PC-3 (cell line): ENCODE measurements around the gene GRK1. TPM values are rescaled to one million over a fixed set of nuclear protein-coding genes. Genes with fewer than 3 reads are reported as not detected.

Source experiments
- ATAC-seq: fragments of 200-7000 bp; cut with Tn5 transposase; 2 replicates; pipeline ENCODE4 v1.9.1; 2020; ENCODE audit warnings: mild to moderate bottlenecking, moderate library complexity
- BruUV-seq: library from RNA; stranded (reverse); fragments of 400-500 nt; replicated peaks from 2 replicates; lab custom pipeline; 2021; lab: Mats Ljungman, UMichigan
- CTCF ChIA-PET: fragments of 300-600 bp; sonication (Branson Sonifier 250); formaldehyde crosslinking; loops from one replicate; lab custom pipeline; 2022; ENCODE audit warnings: antibody characterized with exemption; lab: Charles Lee
- POLR2A ChIA-PET: fragments of 300-600 bp; sonication (Branson Sonifier 250); formaldehyde crosslinking; loops from one replicate; lab custom pipeline; 2022; ENCODE audit warnings: antibody characterized with exemption; ENCODE audit not compliant: unreplicated experiment; lab: Charles Lee
- DNase-seq: peaks from one replicate; pipeline ENCODE4 v3.0.0-alpha.2; 2015
- H2AFZ ChIP-seq: fragments of 300-600 bp; sonication (generic); 2 replicates; pipeline ENCODE4 v1.6.0; 2016; ENCODE audit warnings: antibody characterized with exemption, low read length
- H3F3A ChIP-seq: fragments of 300-600 bp; sonication (generic); one replicate; pipeline ENCODE4 v1.6.0; 2017; ENCODE audit warnings: antibody characterized with exemption, low read length, control low read depth, mild to moderate bottlenecking; ENCODE audit not compliant: unreplicated experiment
- H3K27ac ChIP-seq: fragments of 300-600 bp; sonication (generic); 2 replicates; pipeline ENCODE4 v1.5.1; 2016; ENCODE audit warnings: mild to moderate bottlenecking, low read length
- H3K27me3 ChIP-seq: fragments of 300-600 bp; sonication (generic); 2 replicates; pipeline ENCODE4 v1.6.1; 2016; ENCODE audit warnings: low read length, mixed read lengths
- H3K36me3 ChIP-seq: fragments of 300-600 bp; sonication (generic); 2 replicates; pipeline ENCODE4 v1.6.1; 2016; ENCODE audit warnings: low read depth, mixed run types, low read length, mixed read lengths
- H3K4me1 ChIP-seq: fragments of 300-600 bp; sonication (generic); 2 replicates; pipeline ENCODE4 v1.5.1; 2016; ENCODE audit warnings: low read length; ENCODE audit not compliant: insufficient read depth
- H3K4me2 ChIP-seq: fragments of 300-600 bp; sonication (generic); 2 replicates; pipeline ENCODE4 v1.6.0; 2016; ENCODE audit warnings: low read length
- H3K4me3 ChIP-seq: fragments of 300-600 bp; sonication (generic); 2 replicates; pipeline ENCODE4 v1.5.1; 2016; ENCODE audit warnings: mild to moderate bottlenecking, low read length, mixed read lengths
- H3K79me2 ChIP-seq: fragments of 300-600 bp; sonication (generic); 2 replicates; pipeline ENCODE4 v1.6.1; 2017; ENCODE audit warnings: low read length, mixed read lengths
- H3K9ac ChIP-seq: fragments of 300-600 bp; sonication (generic); 2 replicates; pipeline ENCODE4 v1.6.0; 2016; ENCODE audit warnings: mild to moderate bottlenecking, low read length
- H3K9me2 ChIP-seq: fragments of 300-600 bp; sonication (generic); replicated peaks from 2 replicates; pipeline ENCODE4 v1.6.1; 2016; ENCODE audit warnings: mixed run types, low read length, mixed read lengths
- H3K9me3 ChIP-seq: fragments of 300-600 bp; sonication (generic); 2 replicates; pipeline ENCODE4 v1.6.1; 2016; ENCODE audit warnings: low read length, mixed read lengths
- H4K20me1 ChIP-seq: fragments of 300-600 bp; sonication (generic); 2 replicates; pipeline ENCODE4 v1.6.1; 2016; ENCODE audit warnings: low read length, mixed read lengths
- EZH2 ChIP-seq: fragments of 300-600 bp; sonication (generic); IDR thresholded peaks from one replicate; pipeline ENCODE4 v1.6.1; 2017; ENCODE audit warnings: antibody characterized with exemption, mild to moderate bottlenecking, low read length; ENCODE audit not compliant: unreplicated experiment
- EZH2phosphoT487 ChIP-seq: fragments of 300-600 bp; sonication (generic); IDR thresholded peaks from 2 replicates; pipeline ENCODE4 v1.6.1; 2018; ENCODE audit warnings: mild to moderate bottlenecking, antibody characterized with exemption, low read length, borderline replicate concordance
- intact Hi-C: fragments of 100-400 bp; cut with micrococcal nuclease; formaldehyde crosslinking; loops from 2 replicates; pipeline ENCODE4 v1.9.0; 2023
- total RNA-seq: library from RNA; depleted of rRNA; stranded (reverse); fragments of >200 nt; gene quantifications from 2 replicates; pipeline ENCODE4 v1.2.3, GENCODE V29; 2014
- TF ChIP-seq, protein P1 (sequence below): fragments of 300-600 bp; sonication (generic); conservative IDR thresholded peaks from 2 replicates; pipeline ENCODE4 v1.5.1; 2017; ENCODE audit warnings: antibody characterized with exemption, low read depth, mild to moderate bottlenecking, low read length

Gene GRK1
- total RNA-seq, 1 experiment from 2014 or later, result not detected

DNA sequence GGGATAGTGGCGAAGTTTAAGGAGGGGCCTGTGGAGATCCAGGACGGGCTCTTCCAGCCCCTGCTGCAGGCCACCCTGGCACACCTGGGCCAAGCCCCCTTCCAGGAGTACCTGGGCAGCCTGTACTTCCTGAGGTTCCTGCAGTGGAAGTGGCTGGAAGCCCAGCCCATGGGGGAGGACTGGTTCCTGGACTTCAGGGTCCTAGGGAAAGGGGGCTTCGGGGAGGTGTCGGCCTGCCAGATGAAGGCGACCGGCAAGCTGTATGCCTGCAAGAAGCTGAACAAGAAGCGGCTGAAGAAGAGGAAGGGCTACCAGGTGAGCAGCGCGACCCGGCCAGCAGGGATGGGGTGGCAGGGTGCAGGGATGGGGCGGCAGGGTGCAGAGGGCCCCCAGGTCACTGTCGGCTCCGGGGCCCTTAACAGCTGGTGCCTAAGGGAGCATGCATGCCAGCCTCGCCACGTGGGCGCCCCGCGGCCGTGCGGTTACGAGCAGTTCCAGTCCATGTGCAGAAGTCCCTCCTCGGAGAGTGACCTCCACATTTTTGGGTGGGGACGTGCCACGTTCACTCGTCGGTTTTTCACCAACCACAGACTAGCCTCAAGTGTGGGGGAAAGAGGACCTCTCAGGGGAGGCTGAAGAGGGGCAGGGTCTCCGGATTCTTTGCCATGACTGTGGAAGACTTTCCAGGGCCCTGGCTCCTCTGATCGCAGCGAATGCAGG is 912 bp downstream of the GRK1 start:
- intact Hi-C loops, result no loop called here
- ChIA-PET CTCF (no interaction called here), POLR2A (no interaction called here)
- no peak overlapping the region for H3K4me2 ChIP-seq
- no peaks in the 10 kb centered on the region for H3K79me2 ChIP-seq
- H3K9me2 ChIP-seq, result no peaks in the 10 kb centered on the region
- no peaks in the 10 kb centered on the region for H3K9me3 ChIP-seq
- no peak overlapping the region for H3K27ac ChIP-seq
- ATAC-seq (no peak), DNase-seq (no peak)
- no peak overlapping the region for H3K4me3 ChIP-seq
- H3F3A ChIP-seq, result no peaks in the 10 kb centered on the region
- no peaks in the 10 kb centered on the region for H4K20me1 ChIP-seq
- BruUV-seq, result no TSS peak
- no peaks in the 10 kb centered on the region for H3K27me3 ChIP-seq
- no peak overlapping the region for H3K9ac ChIP-seq
- no peak overlapping the region for H2AFZ ChIP-seq
- H3K4me1 ChIP-seq, result no peaks in the 10 kb centered on the region
- no peaks in the 10 kb centered on the region for H3K36me3 ChIP-seq
- TF ChIP-seq EZH2phosphoT487, result no peak
- TF ChIP-seq, protein P1, sequence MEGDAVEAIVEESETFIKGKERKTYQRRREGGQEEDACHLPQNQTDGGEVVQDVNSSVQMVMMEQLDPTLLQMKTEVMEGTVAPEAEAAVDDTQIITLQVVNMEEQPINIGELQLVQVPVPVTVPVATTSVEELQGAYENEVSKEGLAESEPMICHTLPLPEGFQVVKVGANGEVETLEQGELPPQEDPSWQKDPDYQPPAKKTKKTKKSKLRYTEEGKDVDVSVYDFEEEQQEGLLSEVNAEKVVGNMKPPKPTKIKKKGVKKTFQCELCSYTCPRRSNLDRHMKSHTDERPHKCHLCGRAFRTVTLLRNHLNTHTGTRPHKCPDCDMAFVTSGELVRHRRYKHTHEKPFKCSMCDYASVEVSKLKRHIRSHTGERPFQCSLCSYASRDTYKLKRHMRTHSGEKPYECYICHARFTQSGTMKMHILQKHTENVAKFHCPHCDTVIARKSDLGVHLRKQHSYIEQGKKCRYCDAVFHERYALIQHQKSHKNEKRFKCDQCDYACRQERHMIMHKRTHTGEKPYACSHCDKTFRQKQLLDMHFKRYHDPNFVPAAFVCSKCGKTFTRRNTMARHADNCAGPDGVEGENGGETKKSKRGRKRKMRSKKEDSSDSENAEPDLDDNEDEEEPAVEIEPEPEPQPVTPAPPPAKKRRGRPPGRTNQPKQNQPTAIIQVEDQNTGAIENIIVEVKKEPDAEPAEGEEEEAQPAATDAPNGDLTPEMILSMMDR, result no peak
- no peak for TF ChIP-seq EZH2

DNA sequence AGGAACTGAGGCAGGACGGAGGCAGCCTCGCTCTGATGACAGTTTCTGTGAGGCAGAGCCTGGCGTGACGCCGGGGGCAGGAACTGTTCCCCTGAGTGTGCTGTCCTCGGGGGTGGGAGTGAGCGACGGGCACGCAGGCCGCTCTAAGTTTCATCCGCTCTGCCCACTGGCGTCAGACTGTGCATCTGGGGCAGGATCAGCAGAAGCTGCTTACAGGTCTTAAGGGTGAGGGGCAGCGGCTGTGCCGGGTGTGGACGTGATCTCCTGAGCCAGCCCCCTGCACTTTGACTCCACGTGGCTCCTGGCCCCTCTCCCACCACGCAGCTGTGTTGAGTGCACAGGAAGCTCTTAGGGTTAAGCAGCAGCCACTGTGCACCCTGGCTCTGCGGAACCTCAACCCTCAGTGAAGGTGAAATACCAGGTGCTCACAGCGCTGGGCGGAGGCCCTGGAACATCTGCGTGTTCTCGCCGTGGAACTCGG is 1.5 kb downstream of the GRK1 start:
- intact Hi-C loops, result no loop called here
- H3K9me2 ChIP-seq, result no peaks in the 10 kb centered on the region
- POLR2A ChIA-PET, result no interaction called here
- no peaks in the 10 kb centered on the region for H4K20me1 ChIP-seq
- CTCF ChIA-PET, result no interaction called here
- DNase-seq (no peak), ATAC-seq (no peak)
- BruUV-seq, result no TSS peak
- H3K4me3 ChIP-seq, result no peak overlapping the region
- no peaks in the 10 kb centered on the region for H3K27me3 ChIP-seq
- no peak overlapping the region for H3K4me2 ChIP-seq
- no peaks in the 10 kb centered on the region for H3K9me3 ChIP-seq
- no peaks in the 10 kb centered on the region for H3K4me1 ChIP-seq
- H2AFZ ChIP-seq, result no peak overlapping the region
- no peaks in the 10 kb centered on the region for H3K36me3 ChIP-seq
- TF ChIP-seq, protein P1, result no peak
- TF ChIP-seq EZH2phosphoT487 (no peak), EZH2 (no peak)
- H3K9ac ChIP-seq, result no peak overlapping the region
- no peaks in the 10 kb centered on the region for H3F3A ChIP-seq
- no peaks in the 10 kb centered on the region for H3K79me2 ChIP-seq
- H3K27ac ChIP-seq, result no peak overlapping the region

DNA sequence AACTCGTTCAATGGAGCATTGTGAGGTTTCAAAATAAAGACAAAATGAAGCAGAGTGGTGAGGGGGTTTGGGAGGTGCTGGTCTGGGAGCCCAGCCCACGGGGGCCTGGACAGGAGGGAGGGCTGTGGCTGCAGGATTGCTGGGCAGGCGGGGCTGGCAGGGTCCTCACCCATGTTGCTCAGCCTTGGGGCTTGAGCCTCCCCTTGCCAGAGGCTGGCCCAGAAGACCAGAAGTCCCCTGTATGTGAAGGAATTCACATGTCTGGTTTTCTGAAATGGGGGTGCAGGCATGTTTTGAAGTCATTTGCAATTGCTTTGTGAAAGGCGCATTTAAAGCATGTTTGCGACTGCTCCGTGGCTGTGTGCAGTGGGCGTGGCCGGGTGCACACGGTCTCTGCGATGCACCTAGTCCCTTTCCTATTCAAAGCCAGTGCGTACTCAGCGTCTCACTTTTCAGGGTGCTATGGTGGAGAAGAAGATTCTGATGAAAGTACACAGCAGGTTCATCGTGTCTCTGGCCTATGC is 2.3 kb downstream of the GRK1 start:
- Histone ChIP-seq H3K27me3 (no peaks in the 10 kb centered on the region), H3K4me1 (no peaks in the 10 kb centered on the region), H2AFZ (no peak overlapping the region), H3K9ac (no peak overlapping the region), H3K27ac (no peak overlapping the region), H4K20me1 (no peaks in the 10 kb centered on the region), H3K9me3 (no peaks in the 10 kb centered on the region), H3F3A (no peaks in the 10 kb centered on the region), H3K36me3 (no peaks in the 10 kb centered on the region), H3K79me2 (no peaks in the 10 kb centered on the region), H3K4me3 (no peak overlapping the region), H3K9me2 (no peaks in the 10 kb centered on the region), H3K4me2 (no peak overlapping the region)
- DNase-seq, result no peak
- intact Hi-C loops, result no loop called here
- POLR2A ChIA-PET, result no interaction called here
- no peak for TF ChIP-seq EZH2
- TF ChIP-seq, protein P1, result no peak
- no TSS peak for BruUV-seq
- ATAC-seq, result no peak
- CTCF ChIA-PET, result no interaction called here
